ENCODE data around the gene GLG1.

GRCh38 chr16:74574146-74574545 is 32.8 kb downstream of the GLG1 start:
- no peak for TF ChIP-seq CTCF (IDR thresholded peaks at IDR 0.05 in 2 of 3, conservative IDR thresholded peaks at IDR 0.05 in 1 of 3; ENCODE audit: borderline replicate concordance in 1 of 3, insufficient read depth in 1 of 3, low read depth in 2 of 3, low read length in 2 of 3)
- TF ChIP-seq REST (IDR thresholded peaks at IDR 0.05; ENCODE audit: low read depth) = no peak
- no peak for TF ChIP-seq POLR2AphosphoS5 (IDR thresholded peaks at IDR 0.05; ENCODE audit: low read depth, low read length)
- TF ChIP-seq JUND (IDR thresholded peaks at IDR 0.05) = no peak
- TF ChIP-seq EZH2 (IDR thresholded peaks at IDR 0.05) = no peak
